PC-3 (cell line): ENCODE results near the gene DRC1. TPM values are rescaled to one million over a fixed set of nuclear protein-coding genes. Genes with fewer than 3 reads are reported as not detected.

Source experiments
- ATAC-seq: fragments of 200-7000 bp; cut with Tn5 transposase; 2 replicates; pipeline ENCODE4 v1.9.1; 2020; ENCODE audit warnings: mild to moderate bottlenecking, moderate library complexity
- BruUV-seq: library from RNA; stranded (reverse); fragments of 400-500 nt; replicated peaks from 2 replicates; lab custom pipeline; 2021; lab: Mats Ljungman, UMichigan
- CTCF ChIA-PET: fragments of 300-600 bp; sonication (Branson Sonifier 250); formaldehyde crosslinking; loops from one replicate; lab custom pipeline; 2022; ENCODE audit warnings: antibody characterized with exemption; lab: Charles Lee
- POLR2A ChIA-PET: fragments of 300-600 bp; sonication (Branson Sonifier 250); formaldehyde crosslinking; loops from one replicate; lab custom pipeline; 2022; ENCODE audit warnings: antibody characterized with exemption; ENCODE audit not compliant: unreplicated experiment; lab: Charles Lee
- DNase-seq: peaks from one replicate; pipeline ENCODE4 v3.0.0-alpha.2; 2015
- H2AFZ ChIP-seq: fragments of 300-600 bp; sonication (generic); 2 replicates; pipeline ENCODE4 v1.6.0; 2016; ENCODE audit warnings: antibody characterized with exemption, low read length
- H3F3A ChIP-seq: fragments of 300-600 bp; sonication (generic); one replicate; pipeline ENCODE4 v1.6.0; 2017; ENCODE audit warnings: antibody characterized with exemption, low read length, control low read depth, mild to moderate bottlenecking; ENCODE audit not compliant: unreplicated experiment
- H3K27ac ChIP-seq: fragments of 300-600 bp; sonication (generic); 2 replicates; pipeline ENCODE4 v1.5.1; 2016; ENCODE audit warnings: mild to moderate bottlenecking, low read length
- H3K27me3 ChIP-seq: fragments of 300-600 bp; sonication (generic); 2 replicates; pipeline ENCODE4 v1.6.1; 2016; ENCODE audit warnings: low read length, mixed read lengths
- H3K36me3 ChIP-seq: fragments of 300-600 bp; sonication (generic); 2 replicates; pipeline ENCODE4 v1.6.1; 2016; ENCODE audit warnings: low read depth, mixed run types, low read length, mixed read lengths
- H3K4me1 ChIP-seq: fragments of 300-600 bp; sonication (generic); 2 replicates; pipeline ENCODE4 v1.5.1; 2016; ENCODE audit warnings: low read length; ENCODE audit not compliant: insufficient read depth
- H3K4me2 ChIP-seq: fragments of 300-600 bp; sonication (generic); 2 replicates; pipeline ENCODE4 v1.6.0; 2016; ENCODE audit warnings: low read length
- H3K4me3 ChIP-seq: fragments of 300-600 bp; sonication (generic); 2 replicates; pipeline ENCODE4 v1.5.1; 2016; ENCODE audit warnings: mild to moderate bottlenecking, low read length, mixed read lengths
- H3K79me2 ChIP-seq: fragments of 300-600 bp; sonication (generic); 2 replicates; pipeline ENCODE4 v1.6.1; 2017; ENCODE audit warnings: low read length, mixed read lengths
- H3K9ac ChIP-seq: fragments of 300-600 bp; sonication (generic); 2 replicates; pipeline ENCODE4 v1.6.0; 2016; ENCODE audit warnings: mild to moderate bottlenecking, low read length
- H3K9me2 ChIP-seq: fragments of 300-600 bp; sonication (generic); replicated peaks from 2 replicates; pipeline ENCODE4 v1.6.1; 2016; ENCODE audit warnings: mixed run types, low read length, mixed read lengths
- H3K9me3 ChIP-seq: fragments of 300-600 bp; sonication (generic); 2 replicates; pipeline ENCODE4 v1.6.1; 2016; ENCODE audit warnings: low read length, mixed read lengths
- H4K20me1 ChIP-seq: fragments of 300-600 bp; sonication (generic); 2 replicates; pipeline ENCODE4 v1.6.1; 2016; ENCODE audit warnings: low read length, mixed read lengths
- EZH2 ChIP-seq: fragments of 300-600 bp; sonication (generic); IDR thresholded peaks from one replicate; pipeline ENCODE4 v1.6.1; 2017; ENCODE audit warnings: antibody characterized with exemption, mild to moderate bottlenecking, low read length; ENCODE audit not compliant: unreplicated experiment
- EZH2phosphoT487 ChIP-seq: fragments of 300-600 bp; sonication (generic); IDR thresholded peaks from 2 replicates; pipeline ENCODE4 v1.6.1; 2018; ENCODE audit warnings: mild to moderate bottlenecking, antibody characterized with exemption, low read length, borderline replicate concordance
- intact Hi-C: fragments of 100-400 bp; cut with micrococcal nuclease; formaldehyde crosslinking; loops from 2 replicates; pipeline ENCODE4 v1.9.0; 2023
- total RNA-seq: library from RNA; depleted of rRNA; stranded (reverse); fragments of >200 nt; gene quantifications from 2 replicates; pipeline ENCODE4 v1.2.3, GENCODE V29; 2014
- TF ChIP-seq, protein P1 (sequence below): fragments of 300-600 bp; sonication (generic); conservative IDR thresholded peaks from 2 replicates; pipeline ENCODE4 v1.5.1; 2017; ENCODE audit warnings: antibody characterized with exemption, low read depth, mild to moderate bottlenecking, low read length

Gene DRC1
- total RNA-seq, 1 experiment from 2014 or later, result not detected

- H3K79me2 ChIP-seq, result no peaks in the 10 kb centered on the region
- no peak overlapping the region for H2AFZ ChIP-seq
- CTCF ChIA-PET, result no interaction called here
- TF ChIP-seq EZH2phosphoT487 (no peak), EZH2 (no peak)
- TF ChIP-seq, protein P1, sequence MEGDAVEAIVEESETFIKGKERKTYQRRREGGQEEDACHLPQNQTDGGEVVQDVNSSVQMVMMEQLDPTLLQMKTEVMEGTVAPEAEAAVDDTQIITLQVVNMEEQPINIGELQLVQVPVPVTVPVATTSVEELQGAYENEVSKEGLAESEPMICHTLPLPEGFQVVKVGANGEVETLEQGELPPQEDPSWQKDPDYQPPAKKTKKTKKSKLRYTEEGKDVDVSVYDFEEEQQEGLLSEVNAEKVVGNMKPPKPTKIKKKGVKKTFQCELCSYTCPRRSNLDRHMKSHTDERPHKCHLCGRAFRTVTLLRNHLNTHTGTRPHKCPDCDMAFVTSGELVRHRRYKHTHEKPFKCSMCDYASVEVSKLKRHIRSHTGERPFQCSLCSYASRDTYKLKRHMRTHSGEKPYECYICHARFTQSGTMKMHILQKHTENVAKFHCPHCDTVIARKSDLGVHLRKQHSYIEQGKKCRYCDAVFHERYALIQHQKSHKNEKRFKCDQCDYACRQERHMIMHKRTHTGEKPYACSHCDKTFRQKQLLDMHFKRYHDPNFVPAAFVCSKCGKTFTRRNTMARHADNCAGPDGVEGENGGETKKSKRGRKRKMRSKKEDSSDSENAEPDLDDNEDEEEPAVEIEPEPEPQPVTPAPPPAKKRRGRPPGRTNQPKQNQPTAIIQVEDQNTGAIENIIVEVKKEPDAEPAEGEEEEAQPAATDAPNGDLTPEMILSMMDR, result no peak
- POLR2A ChIA-PET, result no interaction called here
- H3F3A ChIP-seq, result no peaks in the 10 kb centered on the region
- H4K20me1 ChIP-seq, result no peaks in the 10 kb centered on the region
- H3K4me2 ChIP-seq, result no peak overlapping the region
- DNase-seq, result no peak
- H3K4me1 ChIP-seq, result no peaks in the 10 kb centered on the region
- no peaks in the 10 kb centered on the region for H3K9me2 ChIP-seq
- no peaks in the 10 kb centered on the region for H3K27me3 ChIP-seq
- H3K36me3 ChIP-seq, result no peaks in the 10 kb centered on the region
- no TSS peak for BruUV-seq
- no peak for ATAC-seq
- no peaks in the 10 kb centered on the region for H3K9me3 ChIP-seq
- no peak overlapping the region for H3K9ac ChIP-seq
- H3K27ac ChIP-seq, result no peak overlapping the region
- intact Hi-C loops, result no loop called here
- no peak overlapping the region for H3K4me3 ChIP-seq
Measured at GRCh38 chr2:26479789-26480565, 78.3 kb downstream of the DRC1 start.

- no peak for ATAC-seq
- H3K27me3 ChIP-seq, result no peaks in the 10 kb centered on the region
- no peaks in the 10 kb centered on the region for H3F3A ChIP-seq
- intact Hi-C loops, result no loop called here
- H3K9me2 ChIP-seq, result no peaks in the 10 kb centered on the region
- H3K27ac ChIP-seq, result no peak overlapping the region
- no TSS peak for BruUV-seq
- DNase-seq, result no peak
- H3K79me2 ChIP-seq, result no peaks in the 10 kb centered on the region
- H3K36me3 ChIP-seq, result no peaks in the 10 kb centered on the region
- ChIA-PET POLR2A (no interaction called here), CTCF (no interaction called here)
- H3K9ac ChIP-seq, result no peak overlapping the region
- TF ChIP-seq EZH2phosphoT487 (no peak), EZH2 (no peak)
- TF ChIP-seq, protein P1, result no peak
- no peak overlapping the region for H2AFZ ChIP-seq
- no peak overlapping the region for H3K4me3 ChIP-seq
- no peak overlapping the region for H3K4me2 ChIP-seq
- H4K20me1 ChIP-seq, result no peaks in the 10 kb centered on the region
- H3K9me3 ChIP-seq, result no peaks in the 10 kb centered on the region
- H3K4me1 ChIP-seq, result no peaks in the 10 kb centered on the region
Measured at GRCh38 chr2:26480566-26481423, 79.1 kb downstream of the DRC1 start.
